Colon (tissue), 2 donors: ENCODE measurements around the gene PPFIA2.
"Not testable (repeated sequence)": the region's sequence is repeated elsewhere in the genome, so short reads cannot be mapped to it uniquely, and the experiment has no call there.

Experiments
- FAIRE-seq: peaks from 2 replicates; lab custom pipeline; 2012; peaks lifted over from hg19 to GRCh38; lab: Jason Lieb, UNC
- donor health status: control.
- donor health status: control.

PPFIA2 gene

DNA sequence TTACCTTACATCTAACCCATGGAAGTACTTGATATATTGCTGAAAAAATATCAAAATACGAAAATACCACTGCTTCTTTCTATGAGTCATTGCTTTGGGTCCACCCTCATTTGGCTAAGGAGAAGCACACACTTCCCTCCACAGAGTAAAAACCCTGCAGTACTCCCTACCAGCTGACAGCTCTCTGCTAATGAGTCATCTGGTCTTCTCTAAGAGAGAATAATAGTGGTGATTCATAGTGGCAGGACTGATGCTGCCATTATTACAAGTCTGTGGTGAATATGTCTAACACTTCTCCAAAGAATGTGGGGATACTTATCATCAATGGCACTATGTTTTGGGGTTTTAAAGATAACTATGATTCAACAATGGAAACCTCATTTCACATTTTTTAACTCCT lies 90.7 kb downstream of the PPFIA2 start:
- no peak for FAIRE-seq

GRCh38 chr12:81659310-81659709 lies 99.8 kb downstream of the PPFIA2 start:
- not testable (repeated sequence) for FAIRE-seq

GRCh38 chr12:81644503-81644902 lies 114.6 kb downstream of the PPFIA2 start:
- no peak for FAIRE-seq

DNA sequence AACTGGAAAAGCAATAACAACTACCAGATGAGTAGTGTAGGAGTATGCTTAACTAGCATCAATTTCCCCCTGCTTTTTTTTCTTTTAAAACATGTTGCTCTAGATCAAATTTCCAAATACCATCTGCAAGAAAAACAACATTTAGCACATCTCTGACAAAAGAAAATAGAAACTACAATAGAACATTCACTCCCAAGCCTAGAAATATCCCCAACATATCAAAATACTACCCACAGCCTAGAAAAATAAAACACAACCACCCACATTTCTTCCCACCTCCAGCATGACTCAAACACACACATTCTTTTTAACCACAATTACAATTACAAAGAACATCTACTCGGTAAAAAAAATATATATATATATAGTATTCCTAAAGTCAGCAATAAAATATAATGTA lies 120.0 kb downstream of the PPFIA2 start:
- FAIRE-seq = no peak

DNA sequence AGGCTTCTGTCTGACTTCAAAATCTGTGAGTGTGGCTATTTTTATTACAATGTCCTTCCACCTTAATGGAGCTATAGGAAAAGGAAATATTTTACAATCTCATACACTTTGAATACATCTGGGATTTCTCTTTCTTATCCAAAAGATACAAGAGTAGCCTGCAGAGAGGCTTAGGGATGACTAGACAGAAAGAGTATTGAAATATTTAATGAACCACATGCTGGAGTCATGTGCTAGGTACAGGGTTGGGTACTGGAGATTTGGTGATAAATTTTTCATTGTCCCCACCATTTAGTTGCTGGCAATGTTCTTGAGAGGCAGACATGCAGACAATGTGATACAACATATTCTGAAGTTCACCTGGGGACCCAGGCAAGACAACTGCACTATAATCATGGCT lies 126.0 kb downstream of the PPFIA2 start:
- no peak for FAIRE-seq

DNA sequence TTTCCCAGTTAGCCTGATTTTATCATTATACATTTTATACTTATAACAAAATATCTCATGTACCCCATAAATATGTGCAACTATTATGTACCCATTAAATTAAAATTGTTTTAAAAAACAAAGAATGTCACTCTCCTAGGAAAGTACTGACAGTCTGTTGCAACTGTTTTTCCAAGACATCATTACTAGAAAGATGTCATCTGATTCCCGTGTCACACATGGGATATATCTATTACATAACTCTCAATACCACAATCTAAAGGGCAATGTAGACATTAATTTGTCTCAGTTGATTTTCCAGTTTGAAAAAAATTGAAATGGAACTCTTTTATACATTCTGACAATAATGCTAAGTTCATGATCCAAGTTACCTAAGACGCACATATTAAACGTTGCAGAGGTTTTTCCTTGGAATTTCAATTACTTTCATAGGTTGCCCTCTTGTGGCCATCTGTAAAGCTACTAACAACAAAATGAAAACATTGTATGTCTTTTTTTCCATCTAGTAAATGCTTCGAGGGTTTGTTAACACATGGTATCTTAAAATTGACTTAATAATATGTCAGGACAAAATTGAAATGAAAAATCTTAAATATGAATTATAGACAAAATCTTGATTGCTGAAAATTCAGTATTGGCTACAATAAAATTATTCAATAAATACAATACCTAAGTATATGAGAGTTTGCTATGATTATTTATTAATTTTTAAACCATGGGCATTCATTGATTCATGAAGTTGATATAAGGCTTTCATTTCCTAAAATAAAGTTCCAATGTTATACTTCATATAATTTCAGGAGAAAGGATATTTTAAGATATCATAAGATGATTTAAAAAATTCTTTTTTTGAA lies 131.6 kb downstream of the PPFIA2 start:
- FAIRE-seq = peak; percentile 55

DNA sequence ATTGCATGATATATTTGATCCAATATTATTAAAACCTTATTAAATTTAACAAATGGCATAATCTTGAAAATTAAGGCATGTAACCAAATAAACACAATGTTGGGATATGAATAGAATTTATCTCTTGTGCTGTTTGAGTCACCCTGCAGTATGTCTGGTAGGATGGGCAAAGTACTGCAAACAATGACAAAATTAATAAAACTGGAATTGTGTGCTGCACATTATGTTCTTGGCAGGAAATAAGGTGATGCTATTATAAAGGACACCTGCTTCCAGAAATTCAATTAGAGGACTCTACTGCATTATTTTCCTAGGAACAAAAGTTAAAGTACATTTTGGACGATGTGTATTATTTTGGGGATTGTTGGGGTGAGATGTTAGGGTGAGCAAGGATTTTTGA lies 132.7 kb downstream of the PPFIA2 start:
- no peak for FAIRE-seq

DNA sequence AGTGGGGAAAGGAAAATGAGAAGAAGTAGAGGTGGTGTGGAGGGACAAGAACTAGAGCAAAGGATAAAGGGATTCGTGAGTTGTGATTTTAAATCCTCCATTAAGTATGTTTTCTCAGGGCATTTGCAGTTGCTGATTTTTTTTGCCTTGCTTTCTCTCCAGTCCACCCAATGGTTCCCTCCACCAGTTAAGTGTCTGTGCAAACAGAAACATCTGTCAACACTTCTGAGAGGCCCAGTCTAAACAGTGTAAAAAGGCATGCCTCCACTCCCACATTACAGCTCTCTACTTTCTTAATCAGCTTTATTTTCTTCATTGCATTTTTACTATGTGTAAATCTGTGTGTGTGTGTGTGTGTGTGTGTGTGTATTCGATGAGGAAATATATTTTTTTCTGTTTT lies 141.2 kb downstream of the PPFIA2 start:
- no peak for FAIRE-seq

DNA sequence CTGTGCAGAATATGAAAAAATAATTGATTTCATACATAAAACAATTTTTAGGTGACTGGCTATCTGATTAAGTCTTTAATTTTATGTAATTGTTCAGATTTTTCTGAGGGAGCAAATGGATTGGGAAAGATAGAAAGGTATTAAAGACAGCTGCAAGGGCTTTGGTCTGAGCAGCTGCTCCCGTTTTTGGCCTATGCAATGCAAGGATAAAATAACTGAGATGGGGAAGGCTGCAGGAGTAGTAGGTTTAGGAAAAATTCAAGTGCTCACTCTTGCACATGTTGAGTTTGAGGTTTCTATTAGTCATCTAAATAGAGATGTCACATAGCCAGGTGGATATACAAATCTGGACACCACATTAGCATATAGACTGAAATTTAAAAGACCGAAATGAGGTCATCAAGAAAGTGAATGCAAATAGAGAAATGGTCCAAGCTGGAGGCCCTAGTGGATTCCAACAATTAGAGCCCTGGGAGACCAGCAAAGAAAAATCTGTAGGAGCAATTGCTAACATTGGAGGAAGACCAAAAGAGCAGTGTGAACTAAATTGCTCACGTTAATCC lies 144.0 kb downstream of the PPFIA2 start:
- FAIRE-seq = no peak

- FAIRE-seq = no peak
Observed at GRCh38 chr12:81610955-81611889, 147.9 kb downstream of the PPFIA2 start.

- FAIRE-seq = no peak
Observed at GRCh38 chr12:81597928-81598604, 161.1 kb downstream of the PPFIA2 start.

DNA sequence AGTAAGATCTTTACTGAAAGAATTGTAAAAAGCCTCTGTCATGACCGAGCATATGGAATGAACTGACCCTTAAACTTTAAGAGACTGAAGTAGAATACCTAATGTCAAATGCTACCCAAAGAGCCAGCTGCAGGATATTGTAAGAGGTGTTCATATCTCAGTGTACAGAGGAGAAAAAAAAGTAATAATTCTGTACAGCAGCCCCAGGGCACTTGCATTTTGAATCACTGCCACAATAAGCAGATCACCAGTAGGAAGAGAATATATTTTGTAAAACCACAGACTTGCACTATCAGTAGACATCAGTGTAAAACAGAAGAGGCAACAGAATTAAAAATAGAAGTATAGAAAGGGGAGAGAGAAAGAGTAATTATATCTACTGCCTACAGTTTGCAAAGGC lies 162.6 kb downstream of the PPFIA2 start:
- FAIRE-seq = no peak

GRCh38 chr12:81591256-81591655 lies 167.9 kb downstream of the PPFIA2 start:
- no peak for FAIRE-seq

GRCh38 chr12:81590703-81591102 lies 168.4 kb downstream of the PPFIA2 start:
- not testable (repeated sequence) for FAIRE-seq

- FAIRE-seq = no peak
Observed at GRCh38 chr12:81588235-81589008, 170.7 kb downstream of the PPFIA2 start.

DNA sequence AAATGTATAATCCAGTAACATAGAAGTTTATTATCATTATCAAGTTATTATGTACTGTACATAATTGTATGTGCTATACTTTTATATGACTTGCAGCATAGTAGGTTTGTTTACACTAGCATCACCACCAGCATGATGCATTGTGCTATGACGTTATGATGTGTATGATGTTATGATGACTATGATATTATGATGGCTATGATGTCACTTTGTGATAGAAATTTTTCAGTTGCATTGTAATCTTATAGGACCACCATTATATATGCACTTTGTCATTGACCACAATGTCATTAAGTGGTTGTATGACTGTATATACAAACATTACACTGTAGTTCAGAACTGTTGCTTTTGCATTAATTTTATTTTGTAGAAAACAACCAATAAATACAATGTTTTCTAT lies 173.4 kb downstream of the PPFIA2 start:
- FAIRE-seq = no peak

DNA sequence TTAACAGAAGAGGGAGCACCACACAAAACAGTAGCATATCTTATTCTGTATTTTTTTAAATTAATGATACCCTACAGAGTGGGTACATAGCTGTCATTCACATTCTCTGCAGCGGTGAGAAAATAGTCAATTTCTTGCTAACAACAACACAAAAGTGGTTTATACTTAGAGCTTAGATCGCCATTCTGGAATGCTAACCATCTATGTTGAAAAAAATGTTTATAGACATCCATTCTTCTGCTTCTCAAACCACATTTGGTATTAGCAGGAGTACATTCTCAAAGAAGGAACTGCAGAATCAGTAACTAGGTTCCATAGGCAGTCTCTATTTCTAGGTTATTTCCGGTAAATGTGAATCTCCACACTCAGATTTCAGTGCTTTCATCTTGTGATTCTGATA lies 185.9 kb downstream of the PPFIA2 start:
- FAIRE-seq = no peak

- FAIRE-seq = no peak
Observed at GRCh38 chr12:81572411-81572810, 186.7 kb downstream of the PPFIA2 start.

GRCh38 chr12:81570234-81570633 lies 188.9 kb downstream of the PPFIA2 start:
- no peak for FAIRE-seq

GRCh38 chr12:81564237-81564636 lies 194.9 kb downstream of the PPFIA2 start:
- FAIRE-seq = no peak

DNA sequence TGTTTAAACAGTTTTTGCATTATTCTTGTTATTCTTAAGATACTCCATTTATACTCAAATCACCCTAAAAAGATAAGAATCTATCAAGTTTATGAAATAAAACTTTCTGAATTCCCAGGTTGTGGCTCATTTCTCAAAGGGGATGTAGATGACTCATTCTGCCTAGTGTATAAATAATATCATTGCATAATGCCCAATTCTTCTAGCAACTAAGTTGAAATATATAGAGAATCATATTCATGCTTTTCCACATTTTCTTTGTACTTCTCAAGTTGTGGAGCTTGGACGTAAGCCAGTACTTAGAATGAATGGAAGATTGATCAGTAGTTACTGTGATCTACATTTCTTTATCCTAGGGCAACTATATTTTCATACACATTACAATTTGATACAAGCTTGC lies 201.1 kb downstream of the PPFIA2 start:
- FAIRE-seq = no peak
